Spleen (tissue), 7 donors: ENCODE measurements around the gene SPDYE2.
"Not testable (repeated sequence)": the region's sequence is repeated elsewhere in the genome, so short reads cannot be mapped to it uniquely, and the experiment has no call there.

Experiments used
- CTCF ChIP-seq, 11 experiments: fragments of 200-600 bp in 7 of 11; fragments of 450-650 bp in 4 of 11; sonication (generic) in 4 of 11; IDR thresholded peaks in 8 of 11; conservative IDR thresholded peaks in 3 of 11; 1 replicate in 7 of 11; 2 replicates in 4 of 11; pipeline versions ENCODE4 v1.4.0 to v1.8.0; 2016 to 2021; ENCODE audit warnings: antibody characterized with exemption in 11 of 11, inconsistent platforms in 4 of 11, mild to moderate bottlenecking in 1 of 11
- POLR2A ChIP-seq, 3 donors: fragments of 450-650 bp; IDR thresholded peaks; one replicate each; pipeline ENCODE4 v1.5.1; 2017; ENCODE audit warnings: antibody characterized with exemption in 3 of 3, mild to moderate bottlenecking in 1 of 3
- donor health status: DM: no; HTN: no; CAD: no; lungs with moderate emphysema.
- donor health status: DM: no; HTN: no; CAD: no.
- donor health status: DM: no; HTN: no; CAD: no.

GRCh38 chr7:102527182-102527581, 23.8 kb upstream of the SPDYE2 start:
- TF ChIP-seq CTCF (IDR thresholded peaks at IDR 0.05 in 8 of 11, conservative IDR thresholded peaks at IDR 0.05 in 3 of 11); POLR2A (IDR thresholded peaks at IDR 0.05): not testable (repeated sequence)
